GM21367 (cell line): ENCODE measurements around the gene KCNJ14.

Source experiments
- ATAC-seq: cut with Tn5 transposase; IDR thresholded peaks from one replicate; pipeline ENCODE4 v1.9.1; 2021; ENCODE audit not compliant: unreplicated experiment

The KCNJ14 gene

GRCh38 chr19:48502350-48503018 is 47.1 kb downstream of the KCNJ14 start:
- no peak for ATAC-seq

- ATAC-seq = no peak
Observed at GRCh38 chr19:48506138-48506733, 50.9 kb downstream of the KCNJ14 start.

GRCh38 chr19:48507911-48508439 is 52.6 kb downstream of the KCNJ14 start:
- ATAC-seq = no peak

DNA sequence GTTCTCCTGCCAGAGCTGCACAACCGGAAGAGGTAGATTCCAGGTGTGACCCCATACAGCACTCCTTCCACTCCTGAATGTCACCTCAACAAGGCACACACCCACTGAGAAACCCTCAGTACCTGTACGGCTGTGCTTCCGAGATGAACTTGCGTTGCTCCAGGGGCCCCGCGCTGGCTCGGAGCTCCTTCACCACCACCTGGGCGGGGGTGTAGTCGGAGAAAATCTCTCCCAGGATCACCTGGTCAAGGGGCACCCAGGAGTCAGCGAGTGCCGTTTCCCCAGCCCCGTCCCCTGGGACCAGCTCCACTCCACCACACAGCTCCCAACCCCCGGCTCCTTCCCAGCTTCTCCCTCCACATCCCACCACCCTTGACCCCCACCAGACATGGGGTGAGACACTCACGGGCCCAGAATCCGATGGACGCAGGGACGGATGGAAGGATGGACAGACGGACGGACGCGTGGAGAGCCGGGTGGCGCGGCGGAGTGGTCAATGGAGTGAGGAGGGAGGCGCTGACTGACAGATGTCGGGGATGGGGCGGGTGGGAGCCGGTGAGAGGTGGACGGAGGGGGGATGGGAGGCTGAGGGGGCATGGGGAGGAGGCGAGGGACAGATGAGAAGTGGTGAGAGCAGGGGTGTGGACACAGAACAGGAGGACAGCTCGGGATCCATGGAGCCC is 53.5 kb downstream of the KCNJ14 start:
- ATAC-seq = no peak

GRCh38 chr19:48509467-48510194 is 54.3 kb downstream of the KCNJ14 start:
- no peak for ATAC-seq

GRCh38 chr19:48510421-48511268 is 55.3 kb downstream of the KCNJ14 start:
- no peak for ATAC-seq

DNA sequence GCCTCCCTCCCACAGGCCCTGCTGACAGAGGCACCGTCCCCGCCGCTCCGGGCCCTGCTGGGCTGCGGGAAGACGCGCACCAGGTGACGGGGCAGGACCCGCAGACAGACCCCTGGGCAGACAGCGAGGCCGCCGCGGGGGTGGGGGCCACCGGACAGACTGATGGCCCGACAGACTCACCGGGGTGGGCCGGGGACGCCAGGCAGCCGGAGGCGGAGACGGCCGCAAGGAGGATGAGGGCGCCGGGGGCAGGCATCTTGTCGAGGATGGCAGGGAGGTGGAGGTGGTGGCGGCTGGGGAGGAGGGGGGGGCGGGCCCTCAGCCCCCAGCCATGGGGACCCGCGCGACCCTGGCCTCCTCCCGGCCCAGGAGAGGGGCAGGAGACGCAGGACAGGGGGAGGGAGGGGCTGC is 56.0 kb downstream of the KCNJ14 start:
- ATAC-seq = no peak

- no peak for ATAC-seq
Observed at GRCh38 chr19:48511800-48512503, 56.6 kb downstream of the KCNJ14 start, which contains the start of gene LMTK3. Gene LMTK3, minus strand, starts transcription at chr19:48511835. Its CDS starts 259 bp downstream, at chr19:48511576.

- ATAC-seq = no peak
Observed at GRCh38 chr19:48512504-48513288, 57.3 kb downstream of the KCNJ14 start.

DNA sequence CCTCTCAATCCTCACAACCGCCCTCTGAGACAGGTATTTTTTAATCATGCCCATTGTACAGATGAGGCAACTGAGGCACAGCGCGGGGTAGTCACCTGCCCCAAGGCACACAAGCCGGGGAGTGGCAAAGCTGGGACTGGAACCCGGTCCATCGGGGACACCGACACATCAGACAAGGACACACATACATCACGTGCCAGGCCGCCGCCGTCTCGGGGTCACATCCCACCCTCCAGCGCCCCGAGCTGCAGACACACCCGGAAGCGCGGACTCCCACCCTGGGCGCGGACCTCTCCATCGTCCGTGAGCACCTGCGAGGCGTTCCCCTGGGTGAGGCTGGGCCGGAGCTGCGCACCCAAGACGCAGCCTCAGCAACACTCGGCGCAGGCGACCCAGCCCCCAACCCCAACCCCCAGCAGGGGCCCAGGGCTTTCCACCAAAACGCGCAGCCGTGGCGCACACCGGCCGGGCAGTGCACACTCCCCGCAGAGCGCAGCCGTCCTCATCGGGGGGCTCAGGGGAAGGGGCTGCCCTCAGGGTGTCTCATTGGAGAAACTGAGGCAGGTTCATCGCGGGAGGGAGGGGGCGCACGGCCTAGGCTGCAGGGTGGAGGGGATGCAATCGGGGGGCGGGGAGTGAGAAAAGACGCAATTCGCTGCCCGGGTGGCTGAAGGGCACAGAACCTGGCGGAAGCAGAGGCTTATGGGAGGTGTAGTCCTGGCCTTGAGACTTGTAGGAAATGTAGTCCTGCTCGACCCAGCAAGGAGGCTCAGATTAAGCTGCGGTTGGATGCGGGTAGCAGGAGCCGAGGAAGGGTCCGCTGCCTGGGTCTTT is 58.1 kb downstream of the KCNJ14 start:
- no peak for ATAC-seq

- ATAC-seq = no peak
Observed at GRCh38 chr19:48514123-48514458, 58.7 kb downstream of the KCNJ14 start.

- ATAC-seq = no peak
Observed at GRCh38 chr19:48516536-48516935, 61.2 kb downstream of the KCNJ14 start.
